HepG2 (cell line): Measurements from ENCODE around the gene SLX4.

Experiments used
- BCL6 ChIP-seq: IDR thresholded peaks from 2 replicates; pipeline ENCODE4 v1.6.1; 2016; ENCODE audit warnings: missing genetic modification reagents, missing compliant biosample characterization
- EZH2 ChIP-seq: conservative IDR thresholded peaks from 2 replicates; pipeline ENCODE4 v1.6.1; 2012; ENCODE audit warnings: mild to moderate bottlenecking, low read depth, low read length, moderate library complexity
- PHF20 ChIP-seq: sonication (generic); formaldehyde crosslinking; IDR thresholded peaks from 2 replicates; pipeline ENCODE4 v1.5.0; 2020; ENCODE audit warnings: mild to moderate bottlenecking, missing genetic modification reagents
- SMAD1 ChIP-seq: sonication (generic); formaldehyde crosslinking; IDR thresholded peaks from 2 replicates; pipeline ENCODE4 v1.4.0; 2020; ENCODE audit warnings: missing genetic modification reagents, low read depth, mild to moderate bottlenecking, borderline replicate concordance
- YEATS2 ChIP-seq: sonication (generic); formaldehyde crosslinking; IDR thresholded peaks from 2 replicates; pipeline ENCODE4 v1.4.0; 2020; ENCODE audit warnings: missing genetic modification reagents, borderline replicate concordance
- ZBTB20 ChIP-seq: sonication (generic); formaldehyde crosslinking; IDR thresholded peaks from 2 replicates; pipeline ENCODE4 v1.8.1; 2023; ENCODE audit warnings: missing genetic modification reagents, low read depth, mild to moderate bottlenecking, borderline replicate concordance
- TF ChIP-seq, protein P1 (sequence below), 2 experiments: sonication (generic) in 1 of 2; formaldehyde crosslinking in 1 of 2; IDR thresholded peaks; 2 replicates each; pipeline versions ENCODE4 v1.6.1 to v1.9.0; 2014 to 2022; ENCODE audit warnings: antibody characterized with exemption in 1 of 2, borderline replicate concordance in 1 of 2, inconsistent platforms in 1 of 2, low read depth in 1 of 2, missing genetic modification reagents in 1 of 2
- TF ChIP-seq, protein P2 (sequence below): sonication (generic); formaldehyde crosslinking; IDR thresholded peaks from 2 replicates; pipeline ENCODE4 v1.4.0; 2020; ENCODE audit warnings: missing genetic modification reagents
- TF ChIP-seq, protein P3 (sequence below): sonication (generic); formaldehyde crosslinking; IDR thresholded peaks from 2 replicates; pipeline ENCODE4 v1.9.0; 2022; ENCODE audit warnings: low read depth, missing genetic modification reagents
- TF ChIP-seq, protein P4 (sequence below): sonication (generic); formaldehyde crosslinking; IDR thresholded peaks from 2 replicates; pipeline ENCODE4 v1.5.0; 2020; ENCODE audit warnings: mild to moderate bottlenecking, missing genetic modification reagents, borderline replicate concordance

DNA sequence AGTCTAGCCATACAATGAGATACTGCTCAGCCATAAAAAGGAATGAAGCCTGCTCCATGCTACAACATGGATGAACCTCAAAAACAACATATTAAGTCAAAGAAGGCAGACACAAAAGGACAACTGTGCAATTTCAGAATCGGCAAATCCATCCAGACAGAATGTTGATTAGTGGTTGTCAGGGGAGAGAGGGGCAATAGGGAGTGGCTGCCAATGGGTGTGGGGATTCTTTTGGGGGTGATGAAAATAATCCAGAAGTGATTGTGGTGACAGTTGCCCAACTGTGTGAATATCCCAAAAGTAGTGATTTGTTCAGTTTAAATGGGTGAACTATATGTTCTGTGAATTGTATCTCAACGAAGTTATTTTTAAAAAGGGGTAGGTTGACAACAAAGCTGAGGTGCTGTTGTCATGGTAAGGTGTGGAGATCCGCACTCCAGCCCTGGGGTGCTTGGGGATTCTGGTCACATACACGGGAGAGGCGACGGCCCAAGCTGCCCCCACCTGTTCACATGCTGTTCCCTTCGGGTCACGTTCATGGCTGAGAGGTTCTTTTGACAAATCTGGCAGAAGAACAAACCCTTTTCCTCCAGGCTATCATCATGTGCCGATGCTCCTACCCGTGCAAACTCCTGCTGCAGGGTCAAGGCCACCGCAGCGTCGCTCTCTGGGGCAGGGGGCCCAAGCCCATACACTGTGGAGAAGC lies 9.6 kb downstream of the SLX4 start:
- TF ChIP-seq EZH2 (no peak), BCL6 (CRISPR knock-in tag) (no peak), ZBTB20 (CRISPR knock-in tag) (no peak), YEATS2 (CRISPR knock-in tag) (no peak), PHF20 (no peak), SMAD1 (CRISPR knock-in tag) (no peak)
- TF ChIP-seq, protein P1, sequence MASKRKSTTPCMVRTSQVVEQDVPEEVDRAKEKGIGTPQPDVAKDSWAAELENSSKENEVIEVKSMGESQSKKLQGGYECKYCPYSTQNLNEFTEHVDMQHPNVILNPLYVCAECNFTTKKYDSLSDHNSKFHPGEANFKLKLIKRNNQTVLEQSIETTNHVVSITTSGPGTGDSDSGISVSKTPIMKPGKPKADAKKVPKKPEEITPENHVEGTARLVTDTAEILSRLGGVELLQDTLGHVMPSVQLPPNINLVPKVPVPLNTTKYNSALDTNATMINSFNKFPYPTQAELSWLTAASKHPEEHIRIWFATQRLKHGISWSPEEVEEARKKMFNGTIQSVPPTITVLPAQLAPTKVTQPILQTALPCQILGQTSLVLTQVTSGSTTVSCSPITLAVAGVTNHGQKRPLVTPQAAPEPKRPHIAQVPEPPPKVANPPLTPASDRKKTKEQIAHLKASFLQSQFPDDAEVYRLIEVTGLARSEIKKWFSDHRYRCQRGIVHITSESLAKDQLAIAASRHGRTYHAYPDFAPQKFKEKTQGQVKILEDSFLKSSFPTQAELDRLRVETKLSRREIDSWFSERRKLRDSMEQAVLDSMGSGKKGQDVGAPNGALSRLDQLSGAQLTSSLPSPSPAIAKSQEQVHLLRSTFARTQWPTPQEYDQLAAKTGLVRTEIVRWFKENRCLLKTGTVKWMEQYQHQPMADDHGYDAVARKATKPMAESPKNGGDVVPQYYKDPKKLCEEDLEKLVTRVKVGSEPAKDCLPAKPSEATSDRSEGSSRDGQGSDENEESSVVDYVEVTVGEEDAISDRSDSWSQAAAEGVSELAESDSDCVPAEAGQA (IDR thresholded peaks at IDR 0.05; ENCODE audit: low read depth), result no peak
- TF ChIP-seq, protein P1 (CRISPR knock-in tag; IDR thresholded peaks at IDR 0.05; ENCODE audit: borderline replicate concordance), result no peak
- TF ChIP-seq, protein P2, sequence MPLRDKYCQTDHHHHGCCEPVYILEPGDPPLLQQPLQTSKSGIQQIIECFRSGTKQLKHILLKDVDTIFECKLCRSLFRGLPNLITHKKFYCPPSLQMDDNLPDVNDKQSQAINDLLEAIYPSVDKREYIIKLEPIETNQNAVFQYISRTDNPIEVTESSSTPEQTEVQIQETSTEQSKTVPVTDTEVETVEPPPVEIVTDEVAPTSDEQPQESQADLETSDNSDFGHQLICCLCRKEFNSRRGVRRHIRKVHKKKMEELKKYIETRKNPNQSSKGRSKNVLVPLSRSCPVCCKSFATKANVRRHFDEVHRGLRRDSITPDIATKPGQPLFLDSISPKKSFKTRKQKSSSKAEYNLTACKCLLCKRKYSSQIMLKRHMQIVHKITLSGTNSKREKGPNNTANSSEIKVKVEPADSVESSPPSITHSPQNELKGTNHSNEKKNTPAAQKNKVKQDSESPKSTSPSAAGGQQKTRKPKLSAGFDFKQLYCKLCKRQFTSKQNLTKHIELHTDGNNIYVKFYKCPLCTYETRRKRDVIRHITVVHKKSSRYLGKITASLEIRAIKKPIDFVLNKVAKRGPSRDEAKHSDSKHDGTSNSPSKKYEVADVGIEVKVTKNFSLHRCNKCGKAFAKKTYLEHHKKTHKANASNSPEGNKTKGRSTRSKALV, result no peak
- TF ChIP-seq, protein P3, sequence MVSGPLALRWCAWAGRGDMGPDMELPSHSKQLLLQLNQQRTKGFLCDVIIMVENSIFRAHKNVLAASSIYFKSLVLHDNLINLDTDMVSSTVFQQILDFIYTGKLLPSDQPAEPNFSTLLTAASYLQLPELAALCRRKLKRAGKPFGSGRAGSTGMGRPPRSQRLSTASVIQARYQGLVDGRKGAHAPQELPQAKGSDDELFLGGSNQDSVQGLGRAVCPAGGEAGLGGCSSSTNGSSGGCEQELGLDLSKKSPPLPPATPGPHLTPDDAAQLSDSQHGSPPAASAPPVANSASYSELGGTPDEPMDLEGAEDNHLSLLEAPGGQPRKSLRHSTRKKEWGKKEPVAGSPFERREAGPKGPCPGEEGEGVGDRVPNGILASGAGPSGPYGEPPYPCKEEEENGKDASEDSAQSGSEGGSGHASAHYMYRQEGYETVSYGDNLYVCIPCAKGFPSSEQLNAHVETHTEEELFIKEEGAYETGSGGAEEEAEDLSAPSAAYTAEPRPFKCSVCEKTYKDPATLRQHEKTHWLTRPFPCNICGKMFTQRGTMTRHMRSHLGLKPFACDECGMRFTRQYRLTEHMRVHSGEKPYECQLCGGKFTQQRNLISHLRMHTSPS (CRISPR knock-in tag), result no peak
- TF ChIP-seq, protein P4, sequence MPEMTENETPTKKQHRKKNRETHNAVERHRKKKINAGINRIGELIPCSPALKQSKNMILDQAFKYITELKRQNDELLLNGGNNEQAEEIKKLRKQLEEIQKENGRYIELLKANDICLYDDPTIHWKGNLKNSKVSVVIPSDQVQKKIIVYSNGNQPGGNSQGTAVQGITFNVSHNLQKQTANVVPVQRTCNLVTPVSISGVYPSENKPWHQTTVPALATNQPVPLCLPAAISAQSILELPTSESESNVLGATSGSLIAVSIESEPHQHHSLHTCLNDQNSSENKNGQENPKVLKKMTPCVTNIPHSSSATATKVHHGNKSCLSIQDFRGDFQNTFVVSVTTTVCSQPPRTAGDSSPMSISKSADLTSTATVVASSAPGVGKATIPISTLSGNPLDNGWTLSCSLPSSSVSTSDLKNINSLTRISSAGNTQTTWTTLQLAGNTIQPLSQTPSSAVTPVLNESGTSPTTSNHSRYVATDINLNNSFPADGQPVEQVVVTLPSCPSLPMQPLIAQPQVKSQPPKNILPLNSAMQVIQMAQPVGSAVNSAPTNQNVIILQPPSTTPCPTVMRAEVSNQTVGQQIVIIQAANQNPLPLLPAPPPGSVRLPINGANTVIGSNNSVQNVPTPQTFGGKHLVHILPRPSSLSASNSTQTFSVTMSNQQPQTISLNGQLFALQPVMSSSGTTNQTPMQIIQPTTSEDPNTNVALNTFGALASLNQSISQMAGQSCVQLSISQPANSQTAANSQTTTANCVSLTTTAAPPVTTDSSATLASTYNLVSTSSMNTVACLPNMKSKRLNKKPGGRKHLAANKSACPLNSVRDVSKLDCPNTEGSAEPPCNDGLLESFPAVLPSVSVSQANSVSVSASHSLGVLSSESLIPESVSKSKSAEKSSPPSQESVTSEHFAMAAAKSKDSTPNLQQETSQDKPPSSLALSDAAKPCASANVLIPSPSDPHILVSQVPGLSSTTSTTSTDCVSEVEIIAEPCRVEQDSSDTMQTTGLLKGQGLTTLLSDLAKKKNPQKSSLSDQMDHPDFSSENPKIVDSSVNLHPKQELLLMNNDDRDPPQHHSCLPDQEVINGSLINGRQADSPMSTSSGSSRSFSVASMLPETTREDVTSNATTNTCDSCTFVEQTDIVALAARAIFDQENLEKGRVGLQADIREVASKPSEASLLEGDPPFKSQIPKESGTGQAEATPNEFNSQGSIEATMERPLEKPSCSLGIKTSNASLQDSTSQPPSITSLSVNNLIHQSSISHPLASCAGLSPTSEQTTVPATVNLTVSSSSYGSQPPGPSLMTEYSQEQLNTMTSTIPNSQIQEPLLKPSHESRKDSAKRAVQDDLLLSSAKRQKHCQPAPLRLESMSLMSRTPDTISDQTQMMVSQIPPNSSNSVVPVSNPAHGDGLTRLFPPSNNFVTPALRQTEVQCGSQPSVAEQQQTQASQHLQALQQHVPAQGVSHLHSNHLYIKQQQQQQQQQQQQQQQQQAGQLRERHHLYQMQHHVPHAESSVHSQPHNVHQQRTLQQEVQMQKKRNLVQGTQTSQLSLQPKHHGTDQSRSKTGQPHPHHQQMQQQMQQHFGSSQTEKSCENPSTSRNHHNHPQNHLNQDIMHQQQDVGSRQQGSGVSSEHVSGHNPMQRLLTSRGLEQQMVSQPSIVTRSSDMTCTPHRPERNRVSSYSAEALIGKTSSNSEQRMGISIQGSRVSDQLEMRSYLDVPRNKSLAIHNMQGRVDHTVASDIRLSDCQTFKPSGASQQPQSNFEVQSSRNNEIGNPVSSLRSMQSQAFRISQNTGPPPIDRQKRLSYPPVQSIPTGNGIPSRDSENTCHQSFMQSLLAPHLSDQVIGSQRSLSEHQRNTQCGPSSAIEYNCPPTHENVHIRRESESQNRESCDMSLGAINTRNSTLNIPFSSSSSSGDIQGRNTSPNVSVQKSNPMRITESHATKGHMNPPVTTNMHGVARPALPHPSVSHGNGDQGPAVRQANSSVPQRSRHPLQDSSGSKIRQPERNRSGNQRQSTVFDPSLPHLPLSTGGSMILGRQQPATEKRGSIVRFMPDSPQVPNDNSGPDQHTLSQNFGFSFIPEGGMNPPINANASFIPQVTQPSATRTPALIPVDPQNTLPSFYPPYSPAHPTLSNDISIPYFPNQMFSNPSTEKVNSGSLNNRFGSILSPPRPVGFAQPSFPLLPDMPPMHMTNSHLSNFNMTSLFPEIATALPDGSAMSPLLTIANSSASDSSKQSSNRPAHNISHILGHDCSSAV (CRISPR knock-in tag), result no peak
